ENCODE results near the gene GNAQ.

GRCh38 chr9:78050421-78050820 lies 18.8 kb upstream of the GNAQ start:
- TF ChIP-seq CTCF (IDR thresholded peaks at IDR 0.05; ENCODE audit: borderline replicate concordance, extremely low read depth, low read length, poor library complexity, severe bottlenecking), result no peak
- TF ChIP-seq EZH2 (IDR thresholded peaks at IDR 0.05; ENCODE audit: borderline replicate concordance, low read depth, low read length, severe bottlenecking), result no peak

Measured in DND-41 (cell line).